Testis (tissue), 3 donors: ENCODE data around the gene LARGE1. TPM values are rescaled to one million over a fixed set of nuclear protein-coding genes. Genes with fewer than 3 reads are reported as not detected.

Source experiments
- DNase-seq: peaks from one replicate; pipeline ENCODE4 v3.0.0-alpha.2; 2019
- H3K27ac ChIP-seq, 2 donors: fragments of 200-600 bp; sonication (generic); one replicate each; pipeline ENCODE4 v1.5.1; 2019
- H3K27me3 ChIP-seq: fragments of 200-600 bp; sonication (generic); one replicate; pipeline ENCODE4 v1.5.1; 2019
- H3K36me3 ChIP-seq: fragments of 200-600 bp; sonication (generic); one replicate; pipeline ENCODE4 v1.5.1; 2017; ENCODE audit warnings: low read depth; ENCODE audit errors: missing control alignments
- H3K4me1 ChIP-seq: fragments of 200-600 bp; sonication (generic); one replicate; pipeline ENCODE4 v1.5.1; 2019
- H3K4me3 ChIP-seq, 2 donors: fragments of 200-600 bp; sonication (generic); one replicate each; pipeline ENCODE4 v1.5.1; 2017 to 2019
- H3K9me3 ChIP-seq: fragments of 200-600 bp; sonication (generic); one replicate; pipeline ENCODE4 v1.5.1; 2017
- CTCF ChIP-seq, 3 experiments: fragments of 450-650 bp in 2 of 3; fragments of 200-600 bp in 1 of 3; sonication (generic) in 1 of 3; IDR thresholded peaks; one replicate each; pipeline ENCODE4 v1.5.1; 2016 to 2019; ENCODE audit warnings: antibody characterized with exemption in 3 of 3, mild to moderate bottlenecking in 2 of 3, moderate library complexity in 1 of 3
- POLR2A ChIP-seq: fragments of 450-650 bp; IDR thresholded peaks from one replicate; pipeline ENCODE4 v1.6.1; 2017; ENCODE audit warnings: antibody characterized with exemption, mild to moderate bottlenecking, moderate library complexity
- WGBS, 2 donors: methylation state at CpG; one replicate each; pipeline ENCODE4 v1.1.5; 2018; 5-methylcytosine and 5-hydroxymethylcytosine counted together
- intact Hi-C: fragments of 100-400 bp; cut with DNase I; formaldehyde crosslinking; loops from one replicate; pipeline ENCODE4 v1.15.1; 2023; ENCODE audit warnings: low total_unique reads
- polyA plus RNA-seq: library from polyadenylated mRNA; stranded (reverse); fragments of 350-450 nt; fragmentation: Illumina TruSeq; extraction: RNeasy Lipid Tissue Mini Kit (QIAGEN cat#74804); gene quantifications from one replicate; pipeline ENCODE4 v1.2.3, GENCODE V29; 2014; ENCODE audit warnings: low read depth, low replicate concordance; ENCODE audit not compliant: insufficient read depth
- total RNA-seq, 2 donors: library from RNA; depleted of rRNA; stranded (reverse); fragments of >200 nt; gene quantifications; one replicate each; pipeline ENCODE4 v1.2.3, GENCODE V29; 2016

The LARGE1 gene
- total and polyA plus RNA-seq, 3 donors from 2014 or later, result 19.5 to 27.3 (median 21.8) TPM

GRCh38 chr22:33780531-33781136 lies 139.6 kb downstream of the LARGE1 start:
- Histone ChIP-seq H3K4me1 (no peaks in the 10 kb centered on the region), H3K27me3 (no peaks in the 10 kb centered on the region), H3K27ac (no peak overlapping the region), H3K4me3 (no peak overlapping the region), H3K36me3 (no peaks in the 10 kb centered on the region), H3K9me3 (no peaks in the 10 kb centered on the region)
- 91 to 94% methylated on average over 5 of the region's 5 CpGs for WGBS, 2 donors
- intact Hi-C loops, result no loop called here
- DNase-seq, result no peak
- no peak for TF ChIP-seq CTCF (IDR thresholded peaks at IDR 0.05)
- no peak for TF ChIP-seq POLR2A

GRCh38 chr22:33779243-33779642 lies 141.0 kb downstream of the LARGE1 start:
- WGBS, 2 donors, result 90 to 92% methylated on average over 3 of the region's 3 CpGs
- TF ChIP-seq CTCF (IDR thresholded peaks at IDR 0.05) (no peak), POLR2A (no peak)

GRCh38 chr22:33776491-33776890 lies 143.8 kb downstream of the LARGE1 start:
- Histone ChIP-seq H3K9me3 (no peaks in the 10 kb centered on the region), H3K36me3 (no peaks in the 10 kb centered on the region), H3K27me3 (no peaks in the 10 kb centered on the region), H3K27ac (no peak overlapping the region), H3K4me1 (no peaks in the 10 kb centered on the region), H3K4me3 (no peak overlapping the region)
- 80 to 89% methylated on average over 7 of the region's 7 CpGs for WGBS, 2 donors
- no peak for DNase-seq
- intact Hi-C loops, result no loop called here
- no peak for TF ChIP-seq CTCF (IDR thresholded peaks at IDR 0.05)
- TF ChIP-seq POLR2A, result no peak

More at GRCh38 chr22:33779243-33779642, 141.0 kb downstream of the LARGE1 start:
- no peaks in the 10 kb centered on the region for H3K4me1 ChIP-seq
- DNase-seq, result no peak
- H3K9me3 ChIP-seq, result no peaks in the 10 kb centered on the region
- no peaks in the 10 kb centered on the region for H3K36me3 ChIP-seq
- H3K4me3 ChIP-seq, result no peak overlapping the region
- intact Hi-C loops, result no loop called here
- no peaks in the 10 kb centered on the region for H3K27me3 ChIP-seq
- H3K27ac ChIP-seq, result no peak overlapping the region

- intact Hi-C loops, result no loop called here
- H3K4me1 ChIP-seq, result no peaks in the 10 kb centered on the region
- H3K27me3 ChIP-seq, result no peaks in the 10 kb centered on the region
- no peak overlapping the region for H3K27ac ChIP-seq
- H3K9me3 ChIP-seq, result no peaks in the 10 kb centered on the region
- WGBS, 2 donors, result 91 to 93% methylated on average over 6 of the region's 6 CpGs
- TF ChIP-seq POLR2A (no peak), CTCF (IDR thresholded peaks at IDR 0.05) (no peak)
- H3K36me3 ChIP-seq, result no peaks in the 10 kb centered on the region
- DNase-seq, result no peak
- H3K4me3 ChIP-seq, result no peak overlapping the region
These were observed 145.5 kb downstream of the LARGE1 start for GRCh38 chr22:33774781-33775180.

- Histone ChIP-seq H3K4me3 (no peak overlapping the region), H3K27me3 (no peaks in the 10 kb centered on the region), H3K27ac (no peak overlapping the region), H3K9me3 (no peaks in the 10 kb centered on the region), H3K36me3 (no peaks in the 10 kb centered on the region), H3K4me1 (no peaks in the 10 kb centered on the region)
- TF ChIP-seq POLR2A (no peak), CTCF (IDR thresholded peaks at IDR 0.05) (no peak)
- DNase-seq, result no peak
- 86 to 91% methylated on average over 4 to 6 of the region's 6 CpGs for WGBS, 2 donors
- intact Hi-C loops, result no loop called here
These were observed 147.5 kb downstream of the LARGE1 start for GRCh38 chr22:33772745-33773144.
